NK-92 (cell line): ENCODE measurements around the gene GLB1L.
"Not testable (repeated sequence)": the region's sequence is repeated elsewhere in the genome, so short reads cannot be mapped to it uniquely, and the experiment has no call there.

Experiments
- DNase-seq: peaks from one replicate; lab custom pipeline; 2025; ENCODE audit not compliant: unreplicated experiment; lab: John Stamatoyannopoulos, UW

Gene GLB1L

GRCh38 chr2:219209236-219210195 is 35.7 kb downstream of the GLB1L start:
- DNase-seq: no peak

- no peak for DNase-seq
These were observed 37.1 kb downstream of the GLB1L start for GRCh38 chr2:219207884-219208740.

GRCh38 chr2:219207134-219207883 is 37.9 kb downstream of the GLB1L start:
- no peak for DNase-seq

- peak; percentile 67 for DNase-seq
These were observed 38.7 kb downstream of the GLB1L start, which contains the start of gene ZFAND2B for GRCh38 chr2:219206328-219207133. Gene ZFAND2B, plus strand, starts transcription at chr2:219206782. Its CDS starts 206 bp downstream, at chr2:219206988.

- no peak for DNase-seq
These were observed 39.3 kb downstream of the GLB1L start for GRCh38 chr2:219205981-219206327.

GRCh38 chr2:219205165-219205538 is 40.1 kb downstream of the GLB1L start:
- DNase-seq: no peak

GRCh38 chr2:219204425-219205164 is 40.6 kb downstream of the GLB1L start:
- no peak for DNase-seq

- not testable (repeated sequence) for DNase-seq
These were observed 43.9 kb downstream of the GLB1L start for GRCh38 chr2:219201331-219201730.

GRCh38 chr2:219200502-219201326 is 44.5 kb downstream of the GLB1L start:
- not testable (repeated sequence) for DNase-seq

- no peak for DNase-seq
These were observed 45.6 kb downstream of the GLB1L start for GRCh38 chr2:219199470-219200211.

- no peak for DNase-seq
These were observed 46.3 kb downstream of the GLB1L start for GRCh38 chr2:219198974-219199373.

- DNase-seq: no peak
These were observed 47.9 kb downstream of the GLB1L start for GRCh38 chr2:219197388-219197787.

GRCh38 chr2:219186754-219187456 is 58.3 kb downstream of the GLB1L start:
- no peak for DNase-seq
